ENCODE results near the gene TACR1. TPM values are rescaled to one million over a fixed set of nuclear protein-coding genes. Genes with fewer than 3 reads are reported as not detected.

Gene TACR1
- total and polyA plus RNA-seq, 2 of the 13 experiments (the other 11 are each of a cell fraction or from before 2014, with no cell fraction given) = not detected

DNA sequence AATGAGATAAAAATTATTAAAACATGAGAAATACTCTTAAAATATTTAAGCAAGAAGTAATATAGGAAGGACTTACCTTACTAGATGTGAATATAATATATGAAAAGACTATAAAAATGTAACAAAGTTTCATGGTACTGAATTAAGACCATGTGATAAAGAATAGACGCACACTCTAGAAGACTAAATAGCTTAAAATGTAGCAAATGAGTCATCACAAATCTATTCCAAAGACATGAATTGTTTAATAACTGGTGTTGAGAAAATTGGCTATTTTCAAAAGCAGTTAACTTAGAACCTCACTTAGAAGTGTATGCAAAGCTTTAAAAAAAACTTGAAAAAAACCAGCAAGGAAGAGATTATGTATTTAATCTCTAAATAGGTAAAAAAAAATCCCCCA lies 176.8 kb downstream of the TACR1 start:
- FAIRE-seq = no peak
- no peak overlapping the region for H3K4me2 ChIP-seq (ENCODE audit: low read depth, low read length)
- in situ Hi-C loops (cut with HindIII; ENCODE audit: extremely low pct_ligation_motif_present, low pct_unique_long_range_greater_than_20kb) (no loop called here), intact Hi-C loops (cut with micrococcal nuclease; ENCODE audit: unreplicated experiment) (no loop called here)
- no peaks in the 10 kb centered on the region for H3K9me3 ChIP-seq (ENCODE audit: low read length)
- no peak overlapping the region for H2AFZ ChIP-seq (ENCODE audit: low read length)
- BruUV-seq (replicated peaks) = no TSS peak
- no peak overlapping the region for H3K4me3 ChIP-seq (replicated peaks in 1 of 3; ENCODE audit: insufficient read depth in 1 of 3, low read depth in 2 of 3, low read length in 3 of 3)
- no peaks in the 10 kb centered on the region for H3K79me2 ChIP-seq (ENCODE audit: insufficient read depth, low read length)
- ChIA-PET POLR2A (no interaction called here), CTCF (ENCODE audit: low intra/inter-chr PET ratio, low total read pairs) (no interaction called here)
- no peak for DNase-seq (ENCODE audit: low spot score)
- TF ChIP-seq ZNF562 (CRISPR knock-in tag; IDR thresholded peaks at IDR 0.05; ENCODE audit: borderline replicate concordance) = no peak
- no peak for TF ChIP-seq NCOR1 (IDR thresholded peaks at IDR 0.05; ENCODE audit: borderline replicate concordance, low read length)
- TF ChIP-seq FOXO1 (CRISPR knock-in tag; IDR thresholded peaks at IDR 0.05) = no peak
- TF ChIP-seq ZNF577 (CRISPR knock-in tag; IDR thresholded peaks at IDR 0.05; ENCODE audit: borderline replicate concordance, low read depth) = no peak
- TF ChIP-seq ZNF773 (CRISPR knock-in tag; IDR thresholded peaks at IDR 0.05; ENCODE audit: borderline replicate concordance) = no peak
- TF ChIP-seq ZNF589 (CRISPR knock-in tag; conservative IDR thresholded peaks at IDR 0.05) = no peak
- no peak for TF ChIP-seq ZNF777 (CRISPR knock-in tag; IDR thresholded peaks at IDR 0.05)
- no peak for TF ChIP-seq ZNF792 (CRISPR knock-in tag; IDR thresholded peaks at IDR 0.05)
- TF ChIP-seq, protein P1, sequence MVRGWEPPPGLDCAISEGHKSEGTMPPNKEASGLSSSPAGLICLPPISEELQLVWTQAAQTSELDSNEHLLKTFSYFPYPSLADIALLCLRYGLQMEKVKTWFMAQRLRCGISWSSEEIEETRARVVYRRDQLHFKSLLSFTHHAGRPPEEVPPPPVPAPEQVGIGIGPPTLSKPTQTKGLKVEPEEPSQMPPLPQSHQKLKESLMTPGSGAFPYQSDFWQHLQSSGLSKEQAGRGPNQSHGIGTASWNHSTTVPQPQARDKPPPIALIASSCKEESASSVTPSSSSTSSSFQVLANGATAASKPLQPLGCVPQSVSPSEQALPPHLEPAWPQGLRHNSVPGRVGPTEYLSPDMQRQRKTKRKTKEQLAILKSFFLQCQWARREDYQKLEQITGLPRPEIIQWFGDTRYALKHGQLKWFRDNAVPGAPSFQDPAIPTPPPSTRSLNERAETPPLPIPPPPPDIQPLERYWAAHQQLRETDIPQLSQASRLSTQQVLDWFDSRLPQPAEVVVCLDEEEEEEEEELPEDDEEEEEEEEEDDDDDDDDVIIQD (CRISPR knock-in tag; IDR thresholded peaks at IDR 0.05; ENCODE audit: low read depth) = no peak
- no peak for TF ChIP-seq CSRNP1 (CRISPR knock-in tag; IDR thresholded peaks at IDR 0.05)
- TF ChIP-seq LRRFIP1 (CRISPR knock-in tag; conservative IDR thresholded peaks at IDR 0.05) = no peak
- TF ChIP-seq ZFP1 (CRISPR knock-in tag; IDR thresholded peaks at IDR 0.05) = no peak
- no peak overlapping the region for H3K9ac ChIP-seq (ENCODE audit: insufficient read depth, low read depth, low read length)
- no peaks in the 10 kb centered on the region for H3K36me3 ChIP-seq (replicated peaks in 1 of 2; ENCODE audit: control insufficient read depth in 1 of 2, insufficient read depth in 2 of 2, low read length in 2 of 2)
- no peaks in the 10 kb centered on the region for H4K20me1 ChIP-seq (ENCODE audit: insufficient read depth, low read length)
- H3K27me3 ChIP-seq (ENCODE audit: control insufficient read depth in 1 of 2, insufficient read depth in 2 of 2, low read length in 2 of 2) = no peaks in the 10 kb centered on the region
- WGBS (ENCODE audit: low lambda C conversion rate) = 100% methylated on average over 1 of the region's 1 CpG
- ATAC-seq = no peak
- peaks cover 10% of the 10 kb centered on the region for H3K4me1 ChIP-seq (ENCODE audit: insufficient read depth, low read length)
- H3K27ac ChIP-seq (ENCODE audit: extremely low read length, insufficient read depth, low read length) = no peak overlapping the region
